GM12864 (cell line): ENCODE data around the gene PCSK6.
"Not testable (repeated sequence)": the region's sequence is repeated elsewhere in the genome, so short reads cannot be mapped to it uniquely, and the experiment has no call there.

ENCODE experiments used
- DNase-seq: peaks from one replicate; pipeline ENCODE4 v3.0.0-alpha.2; 2011; ENCODE audit warnings: low read depth
- H3K4me3 ChIP-seq: 2 replicates; pipeline ENCODE4 v1.5.1; 2011; ENCODE audit warnings: mild to moderate bottlenecking, low read depth, low read length, control low read depth
- CTCF ChIP-seq: IDR thresholded peaks from 2 replicates; pipeline ENCODE4 v1.5.1; 2011; ENCODE audit warnings: low read depth, mild to moderate bottlenecking, moderate library complexity, low read length, control low read depth, inconsistent platforms; ENCODE audit errors: missing control alignments

Gene PCSK6

GRCh38 chr15:101362986-101363566, 126.4 kb downstream of the PCSK6 start:
- no peak for TF ChIP-seq CTCF
- H3K4me3 ChIP-seq, result no peak overlapping the region
- DNase-seq, result no peak

GRCh38 chr15:101362359-101362758, 127.1 kb downstream of the PCSK6 start:
- no peak overlapping the region for H3K4me3 ChIP-seq
- no peak for TF ChIP-seq CTCF
- no peak for DNase-seq

- TF ChIP-seq CTCF, result no peak
- no peak for DNase-seq
- H3K4me3 ChIP-seq, result no peak overlapping the region
Measured at GRCh38 chr15:101361418-101361817, 128.1 kb downstream of the PCSK6 start.

GRCh38 chr15:101359365-101359947, 130.1 kb downstream of the PCSK6 start:
- H3K4me3 ChIP-seq, result no peak overlapping the region
- no peak for DNase-seq
- no peak for TF ChIP-seq CTCF

- DNase-seq, result no peak
- no peak for TF ChIP-seq CTCF
- no peak overlapping the region for H3K4me3 ChIP-seq
Measured at GRCh38 chr15:101358895-101359294, 130.6 kb downstream of the PCSK6 start.

- TF ChIP-seq CTCF, result no peak
- H3K4me3 ChIP-seq, result no peak overlapping the region
- DNase-seq, result no peak
Measured at GRCh38 chr15:101357885-101358284, 131.6 kb downstream of the PCSK6 start.

- no peak overlapping the region for H3K4me3 ChIP-seq
- no peak for DNase-seq
- TF ChIP-seq CTCF, result no peak
Measured at GRCh38 chr15:101357333-101357732, 132.2 kb downstream of the PCSK6 start.

GRCh38 chr15:101356512-101357172, 132.9 kb downstream of the PCSK6 start:
- DNase-seq, H3K4me3 ChIP-seq: not testable (repeated sequence)
